ENCODE data around the gene SSBP3.

SSBP3 gene

GRCh38 chr1:54327386-54328065 is 78.7 kb downstream of the SSBP3 start:
- no peak for DNase-seq

GRCh38 chr1:54326543-54327385 is 79.4 kb downstream of the SSBP3 start:
- no peak for DNase-seq

- DNase-seq, result no peak
Measured at GRCh38 chr1:54325703-54326461, 80.3 kb downstream of the SSBP3 start.

- no peak for DNase-seq
Measured at GRCh38 chr1:54325284-54325683, 80.9 kb downstream of the SSBP3 start.

GRCh38 chr1:54324251-54325140 is 81.7 kb downstream of the SSBP3 start:
- no peak for DNase-seq

- no peak for DNase-seq
Measured at GRCh38 chr1:54323921-54324250, 82.3 kb downstream of the SSBP3 start.

GRCh38 chr1:54323324-54323739 is 82.9 kb downstream of the SSBP3 start:
- no peak for DNase-seq

- DNase-seq, result no peak
Measured at GRCh38 chr1:54318246-54318814, 87.9 kb downstream of the SSBP3 start.

GRCh38 chr1:54317084-54317483 is 89.1 kb downstream of the SSBP3 start:
- no peak for DNase-seq

- DNase-seq, result no peak
Measured at GRCh38 chr1:54315099-54315498, 91.1 kb downstream of the SSBP3 start.

GRCh38 chr1:54314696-54315095 is 91.5 kb downstream of the SSBP3 start:
- no peak for DNase-seq

- no peak for DNase-seq
Measured at GRCh38 chr1:54312796-54313316, 93.3 kb downstream of the SSBP3 start.

GRCh38 chr1:54311506-54311905 is 94.7 kb downstream of the SSBP3 start:
- no peak for DNase-seq

GRCh38 chr1:54310439-54311328 is 95.5 kb downstream of the SSBP3 start:
- no peak for DNase-seq

- no peak for DNase-seq
Measured at GRCh38 chr1:54309631-54310366, 96.4 kb downstream of the SSBP3 start.

GRCh38 chr1:54307305-54307704 is 98.9 kb downstream of the SSBP3 start:
- DNase-seq, result no peak

- no peak for DNase-seq
Measured at GRCh38 chr1:54305906-54306514, 100.2 kb downstream of the SSBP3 start.

- no peak for DNase-seq
Measured at GRCh38 chr1:54304518-54304917, 101.7 kb downstream of the SSBP3 start.

- DNase-seq, result no peak
Measured at GRCh38 chr1:54302951-54303843, 103.0 kb downstream of the SSBP3 start.

Measured in GF-D8 (cell line).